Measurements from ENCODE around the gene DIPK2A.

- TF ChIP-seq CTCF (IDR thresholded peaks at IDR 0.05; ENCODE audit: insufficient read depth, low read depth, low read length): no peak
- TF ChIP-seq EZH2 (IDR thresholded peaks at IDR 0.05; ENCODE audit: insufficient read depth, low read length): no peak
Observed at GRCh38 chr3:143957453-143957852, 14.2 kb upstream of the DIPK2A start.

All from astrocyte (in vitro differentiated cells and primary cell).